Karpas-422 (cell line): Measurements from ENCODE around the gene NDRG2. TPM values are rescaled to one million over a fixed set of nuclear protein-coding genes. Genes with fewer than 3 reads are reported as not detected.

Source experiments
- DNase-seq: peaks from one replicate; pipeline ENCODE4 v3.0.0-alpha.2; 2015
- H2AFZ ChIP-seq: fragments of 200-600 bp; sonication (generic); 2 replicates; pipeline ENCODE4 v1.6.1; 2014; ENCODE audit warnings: antibody characterized with exemption, low read length, mixed read lengths
- H3K27ac ChIP-seq: fragments of 200-600 bp; sonication (generic); 2 replicates; pipeline ENCODE4 v1.5.1; 2014; ENCODE audit warnings: mild to moderate bottlenecking, low read length, moderate library complexity
- H3K27me3 ChIP-seq: fragments of 200-600 bp; sonication (generic); 2 replicates; pipeline ENCODE4 v1.6.1; 2014; ENCODE audit warnings: low read length, mixed read lengths
- H3K36me3 ChIP-seq: fragments of 200-600 bp; sonication (generic); 2 replicates; pipeline ENCODE4 v1.6.1; 2014; ENCODE audit warnings: low read length, mixed read lengths; ENCODE audit not compliant: insufficient read depth
- H3K4me1 ChIP-seq: fragments of 200-600 bp; sonication (generic); 2 replicates; pipeline ENCODE4 v1.6.1; 2014; ENCODE audit warnings: mild to moderate bottlenecking, low read length, mixed read lengths
- H3K4me2 ChIP-seq: fragments of 200-600 bp; sonication (generic); 2 replicates; pipeline ENCODE4 v1.6.1; 2014; ENCODE audit warnings: low read length, low read depth, mild to moderate bottlenecking; ENCODE audit not compliant: poor library complexity, severe bottlenecking
- H3K4me3 ChIP-seq: fragments of 200-600 bp; sonication (generic); 2 replicates; pipeline ENCODE4 v1.5.1; 2014; ENCODE audit warnings: mild to moderate bottlenecking, antibody characterized with exemption, low read length, mixed read lengths
- H3K79me2 ChIP-seq: fragments of 200-600 bp; sonication (generic); 2 replicates; pipeline ENCODE4 v1.6.1; 2014; ENCODE audit warnings: mild to moderate bottlenecking, low read length, mixed read lengths
- H3K9ac ChIP-seq: fragments of 200-600 bp; sonication (generic); 2 replicates; pipeline ENCODE4 v1.6.0; 2014; ENCODE audit warnings: low read length
- H3K9me2 ChIP-seq: fragments of 200-600 bp; sonication (generic), shearing (Covaris generic); replicated peaks from 2 replicates; pipeline ENCODE4 v1.6.0; 2014; ENCODE audit warnings: mild to moderate bottlenecking, low read length, moderate library complexity; ENCODE audit not compliant: insufficient read depth
- H3K9me3 ChIP-seq: fragments of 300-700, 200-600 bp; sonication (generic); 2 replicates; pipeline ENCODE4 v1.6.1; 2014; ENCODE audit warnings: low read length, mixed read lengths
- H4K20me1 ChIP-seq: fragments of 200-600 bp; sonication (generic); 2 replicates; pipeline ENCODE4 v1.6.1; 2014; ENCODE audit warnings: mild to moderate bottlenecking, antibody characterized with exemption, low read length, low read depth; ENCODE audit not compliant: insufficient read depth
- total RNA-seq: library from RNA; depleted of rRNA; stranded (reverse); fragments of >200 nt; shearing (Covaris generic); gene quantifications from 2 replicates; pipeline ENCODE4 v1.2.3, GENCODE V29; 2014; ENCODE audit warnings: low replicate concordance; rRNA removed

The NDRG2 gene
- total RNA-seq, 1 experiment from 2014 or later: not detected

DNA sequence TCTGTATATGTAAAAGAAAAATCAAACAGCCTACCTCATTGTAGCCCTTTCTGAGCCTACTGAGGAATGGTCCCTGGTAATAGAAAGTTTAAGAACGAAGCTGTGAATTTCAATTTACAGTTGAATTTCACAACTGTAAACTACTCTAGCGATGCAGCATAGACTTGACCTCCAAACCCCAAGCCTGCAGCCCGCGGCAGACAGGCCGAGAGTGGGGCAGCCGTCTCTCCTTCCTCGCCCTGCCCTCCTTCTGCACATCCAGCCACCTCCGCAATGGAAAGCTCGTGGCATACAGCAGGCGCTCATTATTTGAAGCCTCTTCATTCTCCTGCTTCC lies 54.2 kb downstream of the NDRG2 start:
- DNase-seq: peak; percentile 48
- Histone ChIP-seq H3K36me3 (no peaks in the 10 kb centered on the region), H3K4me2 (peak overlapping the region; percentile 95), H3K9me3 (no peaks in the 10 kb centered on the region), H4K20me1 (no peaks in the 10 kb centered on the region), H3K9me2 (no peaks in the 10 kb centered on the region), H2AFZ (peak overlapping the region; percentile 99), H3K79me2 (no peaks in the 10 kb centered on the region), H3K27ac (no peak overlapping the region), H3K9ac (peak overlapping the region; percentile 76), H3K4me3 (peak overlapping the region; percentile 80), H3K4me1 (peaks cover 16% of the 10 kb centered on the region), H3K27me3 (no peaks in the 10 kb centered on the region)

DNA sequence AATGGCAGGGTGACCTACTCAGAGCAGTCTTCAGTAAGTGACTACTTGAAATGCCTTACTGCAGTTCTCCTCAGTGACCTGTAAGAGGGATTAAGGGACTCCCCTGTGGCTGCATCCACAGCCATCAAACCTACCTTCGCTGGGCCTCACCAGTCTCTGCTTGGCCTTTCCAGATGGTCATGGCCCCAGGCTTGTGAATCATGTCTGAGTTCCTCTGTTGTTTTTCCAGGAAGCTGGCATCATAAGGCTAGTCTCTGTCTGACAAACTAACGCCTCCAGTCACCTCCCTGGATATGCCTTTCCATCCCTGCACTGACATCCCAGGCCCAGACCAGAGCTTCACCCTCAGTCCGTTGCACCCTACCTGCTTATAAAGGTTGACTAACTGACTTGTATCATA lies 55.5 kb downstream of the NDRG2 start:
- H3K9me2 ChIP-seq: no peaks in the 10 kb centered on the region
- no peak overlapping the region for H2AFZ ChIP-seq
- no peak for DNase-seq
- H4K20me1 ChIP-seq: no peaks in the 10 kb centered on the region
- H3K4me1 ChIP-seq: peaks cover 16% of the 10 kb centered on the region
- H3K36me3 ChIP-seq: no peaks in the 10 kb centered on the region
- no peak overlapping the region for H3K4me2 ChIP-seq
- no peak overlapping the region for H3K4me3 ChIP-seq
- H3K27me3 ChIP-seq: no peaks in the 10 kb centered on the region
- H3K79me2 ChIP-seq: no peaks in the 10 kb centered on the region
- no peak overlapping the region for H3K9ac ChIP-seq
- no peaks in the 10 kb centered on the region for H3K9me3 ChIP-seq
- no peak overlapping the region for H3K27ac ChIP-seq

Other genes starting within 250 kb of the NDRG2 start
- not detected in 2 replicates for gene RNASE6, start 243.8 kb downstream of the NDRG2 start, total RNA-seq
- not detected in 2 replicates for gene RNASE1, start 222.2 kb downstream of the NDRG2 start, total RNA-seq
- gene RNASE3, start 133.7 kb downstream of the NDRG2 start, total RNA-seq: not detected in 2 replicates
- not detected in 2 replicates for gene RNASE2, start 69.6 kb downstream of the NDRG2 start, total RNA-seq
- 110 and 150 TPM in 2 replicates for gene METTL17, start 35.1 kb downstream of the NDRG2 start, total RNA-seq
- gene SLC39A2, start 25.8 kb downstream of the NDRG2 start, total RNA-seq: not detected in 2 replicates
- not detected in 2 replicates for gene TPPP2, start 5.2 kb upstream of the NDRG2 start, total RNA-seq
- gene RNASE13, start 9.7 kb upstream of the NDRG2 start, total RNA-seq: not detected in 2 replicates
- not detected in 2 replicates for gene RNASE7, start 17.3 kb upstream of the NDRG2 start, total RNA-seq
- not detected in 2 replicates for gene RNASE8, start 32.8 kb upstream of the NDRG2 start, total RNA-seq
- gene ARHGEF40, start 45.2 kb upstream of the NDRG2 start, total RNA-seq: 2.2 TPM in 2 replicates
- 3.4 and 3.8 TPM in 2 replicates for gene ZNF219, start 73.6 kb upstream of the NDRG2 start, total RNA-seq
- not detected in 2 replicates for gene TMEM253, start 76.0 kb upstream of the NDRG2 start, total RNA-seq
- not detected in 2 replicates for gene OR5AU1, start 131.0 kb upstream of the NDRG2 start, total RNA-seq
- 661 and 1,144 TPM in 2 replicates for gene HNRNPC, start 244.4 kb upstream of the NDRG2 start, total RNA-seq